HepG2 (cell line): Measurements from ENCODE around the gene ATN1. TPM values are rescaled to one million over a fixed set of nuclear protein-coding genes. Genes with fewer than 3 reads are reported as not detected.

Experiments
- ATAC-seq: fragments of 200-7000 bp; cut with Tn5 transposase; 3 replicates; pipeline ENCODE4 v1.9.1; 2020; ENCODE audit warnings: mild to moderate bottlenecking, moderate library complexity
- BruUV-seq: library from RNA; stranded (reverse); fragments of 400-500 nt; replicated peaks from 2 replicates; lab custom pipeline; 2021; lab: Mats Ljungman, UMichigan
- CTCF ChIA-PET: fragments of 300-600 bp; formaldehyde crosslinking; extraction: SDS; loops from one replicate; lab custom pipeline; 2021; ENCODE audit warnings: low total read pairs, inconsistent platforms, low intra/inter-chr PET ratio; lab: Yijun Ruan, JAX
- POLR2A ChIA-PET: fragments of 350-600 bp; sonication (Branson Sonifier 250); formaldehyde crosslinking; loops from one replicate; lab custom pipeline; 2020; ENCODE audit warnings: antibody characterized with exemption, inconsistent platforms; lab: Yijun Ruan, JAX
- DNase-seq: peaks from one replicate; pipeline ENCODE4 v3.0.0-alpha.2; 2015; ENCODE audit warnings: low spot score
- FAIRE-seq: peaks from 3 replicates; lab custom pipeline; 2011; peaks lifted over from hg19 to GRCh38; lab: Jason Lieb, UNC
- H2AFZ ChIP-seq: one replicate; pipeline ENCODE4 v1.6.1; 2011; ENCODE audit warnings: low read length, inconsistent platforms
- H3K27ac ChIP-seq: fragments of 300-600 bp; 3 replicates; pipeline ENCODE4 v1.8.0; 2011; ENCODE audit warnings: mixed run types, mild to moderate bottlenecking, mixed read lengths, low read length, inconsistent platforms; ENCODE audit not compliant: insufficient read depth; ENCODE audit errors: extremely low read length
- H3K27me3 ChIP-seq, 2 experiments: fragments of 200-600 bp in 1 of 2; 2 replicates in 1 of 2; 3 replicates in 1 of 2; pipeline versions ENCODE4 v1.6.0 to v1.8.0; 2011; ENCODE audit warnings: low read length in 2 of 2, mild to moderate bottlenecking in 2 of 2, moderate library complexity in 2 of 2, inconsistent platforms in 1 of 2; ENCODE audit not compliant: insufficient read depth in 2 of 2, control insufficient read depth in 1 of 2
- H3K36me3 ChIP-seq, 2 experiments: fragments of 200-600 bp in 1 of 2; replicated peaks in 1 of 2; 2 replicates in 1 of 2; 3 replicates in 1 of 2; pipeline versions ENCODE4 v1.5.1 to v1.8.0; 2011; ENCODE audit warnings: low read length in 2 of 2, inconsistent platforms in 1 of 2; ENCODE audit not compliant: insufficient read depth in 2 of 2, control insufficient read depth in 1 of 2
- H3K4me1 ChIP-seq: 2 replicates; pipeline ENCODE4 v1.5.1; 2012; ENCODE audit warnings: low read length, inconsistent platforms; ENCODE audit not compliant: insufficient read depth
- H3K4me2 ChIP-seq: 2 replicates; pipeline ENCODE4 v1.6.0; 2011; ENCODE audit warnings: low read depth, low read length, inconsistent platforms
- H3K4me3 ChIP-seq, 3 experiments: fragments of 200-600 bp in 1 of 3; sonication (generic), shearing (Covaris generic) in 1 of 3; replicated peaks in 1 of 3; 2 replicates each; pipeline ENCODE4 v1.5.1; 2011 to 2016; ENCODE audit warnings: low read length in 3 of 3, inconsistent platforms in 2 of 3, low read depth in 2 of 3, mild to moderate bottlenecking in 2 of 3, control low read depth in 1 of 3, mixed read lengths in 1 of 3; ENCODE audit not compliant: insufficient read depth in 1 of 3
- H3K79me2 ChIP-seq: one replicate; pipeline ENCODE4 v1.6.1; 2011; ENCODE audit warnings: low read length, inconsistent platforms; ENCODE audit not compliant: insufficient read depth
- H3K9ac ChIP-seq: 2 replicates; pipeline ENCODE4 v1.6.0; 2011; ENCODE audit warnings: mild to moderate bottlenecking, low read depth, low read length, inconsistent platforms; ENCODE audit not compliant: insufficient read depth
- H3K9me3 ChIP-seq: 2 replicates; pipeline ENCODE4 v1.5.1; 2012; ENCODE audit warnings: mild to moderate bottlenecking, low read length
- H4K20me1 ChIP-seq: 2 replicates; pipeline ENCODE4 v1.6.0; 2011; ENCODE audit warnings: inconsistent platforms, mild to moderate bottlenecking, low read length, moderate library complexity; ENCODE audit not compliant: insufficient read depth
- HNF1A ChIP-seq, 2 experiments: sonication (generic) in 1 of 2; formaldehyde crosslinking in 1 of 2; IDR thresholded peaks; 2 replicates each; pipeline versions ENCODE4 v1.4.0 to v1.6.1; 2016 to 2020; ENCODE audit warnings: borderline replicate concordance in 1 of 2, low read depth in 1 of 2, mild to moderate bottlenecking in 1 of 2, missing genetic modification reagents in 1 of 2
- IRF1 ChIP-seq: sonication (generic); formaldehyde crosslinking; IDR thresholded peaks from 2 replicates; pipeline ENCODE4 v1.4.0; 2020; ENCODE audit warnings: low read depth, mild to moderate bottlenecking, missing genetic modification reagents
- ISL2 ChIP-seq: sonication (generic); formaldehyde crosslinking; IDR thresholded peaks from 2 replicates; pipeline ENCODE4 v1.5.0; 2020; ENCODE audit warnings: missing genetic modification reagents
- MAFG ChIP-seq: sonication (generic); formaldehyde crosslinking; IDR thresholded peaks from 2 replicates; pipeline ENCODE4 v1.5.1; 2020; ENCODE audit warnings: mild to moderate bottlenecking, missing genetic modification reagents
- MTA3 ChIP-seq: sonication (generic); formaldehyde crosslinking; IDR thresholded peaks from 2 replicates; pipeline ENCODE4 v1.4.0; 2020; ENCODE audit warnings: missing genetic modification reagents
- SNRNP70 ChIP-seq: fragments of 200-400 bp; formaldehyde crosslinking; IDR thresholded peaks from 2 replicates; pipeline ENCODE4 v1.6.1; 2017; ENCODE audit warnings: mild to moderate bottlenecking, low read depth, low read length, moderate library complexity
- ZNF101 ChIP-seq: sonication (generic); formaldehyde crosslinking; IDR thresholded peaks from 2 replicates; pipeline ENCODE4 v1.4.0; 2020; ENCODE audit warnings: mild to moderate bottlenecking, low read depth, missing genetic modification reagents, borderline replicate concordance
- ZNF451 ChIP-seq: sonication (generic); formaldehyde crosslinking; IDR thresholded peaks from 2 replicates; pipeline ENCODE4 v1.5.0; 2020; ENCODE audit warnings: mild to moderate bottlenecking, missing genetic modification reagents
- ZNF629 ChIP-seq: sonication (generic); formaldehyde crosslinking; conservative IDR thresholded peaks from 2 replicates; pipeline ENCODE4 v1.5.0; 2020; ENCODE audit warnings: missing genetic modification reagents
- WGBS: methylation state at CpG from one replicate; pipeline ENCODE4 v1.1.6; 2017; ENCODE audit warnings: low lambda C conversion rate; 5-methylcytosine and 5-hydroxymethylcytosine counted together
- in situ Hi-C: cut with HindIII; loops from 2 replicates; pipeline ENCODE4 v1.10.0; 2017; ENCODE audit warnings: low pct_unique_long_range_greater_than_20kb; ENCODE audit not compliant: extremely low pct_ligation_motif_present
- intact Hi-C: fragments of 100-400 bp; cut with micrococcal nuclease; formaldehyde crosslinking; loops from one replicate; pipeline ENCODE4 v1.10.0; 2022; ENCODE audit not compliant: unreplicated experiment
- polyA plus RNA-seq, 8 experiments: library from polyadenylated mRNA; depleted of rRNA in 3 of 8; stranded (reverse) in 7 of 8; unstranded in 1 of 8; fragments of >200 nt; fragmentation: Illumina TruSeq in 4 of 8; extraction: Trizol in 4 of 8; gene quantifications; 2 replicates each; pipeline versions ENCODE4 v1.2.1 to v1.2.3, GENCODE V29; 2011 to 2016; ENCODE audit warnings: low read depth in 4 of 8, missing spikeins in 1 of 8, mixed read lengths in 1 of 8; ENCODE audit not compliant: insufficient read depth in 1 of 8
- total RNA-seq, 5 experiments: library from RNA; depleted of rRNA; stranded (reverse); fragments of >200 nt; fragmentation: Illumina TruSeq; extraction: Trizol; gene quantifications; 2 replicates each; pipeline ENCODE4 v1.2.3, GENCODE V29; 2016; ENCODE audit warnings: low read depth in 1 of 5

ATN1 gene
- total and polyA plus RNA-seq, 2 of the 13 experiments (the other 11 are each of a cell fraction or from before 2014, with no cell fraction given) = 2.1 to 8.6 TPM

DNA sequence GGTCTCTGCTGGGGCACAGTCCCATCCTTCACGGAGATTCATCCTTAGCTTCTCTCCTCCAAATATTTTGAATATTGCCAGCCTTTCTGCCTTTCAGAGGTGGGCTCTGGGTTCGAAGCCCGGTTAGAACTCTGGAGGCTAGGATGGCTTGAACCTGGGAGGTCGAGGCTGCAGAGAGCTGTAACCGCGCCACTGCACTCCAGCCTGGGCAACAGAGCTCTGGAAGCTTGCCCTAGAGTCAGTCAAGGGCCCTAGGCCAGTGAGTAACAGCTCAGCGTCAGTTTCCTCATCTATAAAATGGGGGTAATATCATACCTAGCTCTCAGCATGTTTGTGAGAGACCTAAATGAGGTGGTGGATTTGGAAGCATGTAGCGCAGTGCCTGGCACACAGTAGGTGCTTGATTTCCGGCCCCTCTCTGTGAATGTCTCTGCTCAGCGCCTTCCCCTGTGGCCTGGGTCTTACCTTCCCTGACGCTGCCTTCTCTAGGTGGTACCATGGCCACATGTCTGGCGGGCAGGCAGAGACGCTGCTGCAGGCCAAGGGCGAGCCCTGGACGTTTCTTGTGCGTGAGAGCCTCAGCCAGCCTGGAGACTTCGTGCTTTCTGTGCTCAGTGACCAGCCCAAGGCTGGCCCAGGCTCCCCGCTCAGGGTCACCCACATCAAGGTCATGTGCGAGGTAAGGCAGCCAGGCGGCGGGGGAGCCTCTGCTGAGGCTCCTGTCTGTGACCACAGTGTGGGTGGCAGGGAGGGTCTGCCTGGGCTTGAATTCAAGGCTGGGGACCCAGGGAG, 26.8 kb downstream of the ATN1 start:
- CTCF ChIA-PET = no interaction called here
- peak; percentile 17; the same call in 1 of the 3 replicates for ATAC-seq
- H3K36me3 ChIP-seq = no peaks in the 10 kb centered on the region; a peak in 1 of 5 replicates
- DNase-seq = no peak
- in situ Hi-C loops (no loop called here), intact Hi-C loops (no loop called here)
- H3K4me1 ChIP-seq = peaks cover 5% of the 10 kb centered on the region; the same call in 1 of the 2 replicates
- H3K27ac ChIP-seq = no peak overlapping the region
- no TSS peak for BruUV-seq
- POLR2A ChIA-PET = interaction anchor here (0.7 to 1.2 kb wide), 2 partner anchors 8 to 11 kb away, joined by 4 to 5 read pairs; partner anchors contain the start of genes C12orf57 and RNU7-1
- WGBS = 81% methylated on average over 11 of the region's 21 CpGs
- H2AFZ ChIP-seq = no peak overlapping the region
- no peaks in the 10 kb centered on the region for H3K79me2 ChIP-seq
- H3K9me3 ChIP-seq = no peaks in the 10 kb centered on the region
- FAIRE-seq = no peak
- H3K27me3 ChIP-seq = no peaks in the 10 kb centered on the region
- no peaks in the 10 kb centered on the region for H4K20me1 ChIP-seq
- H3K4me2 ChIP-seq = no peak overlapping the region
- TF ChIP-seq ISL2 (CRISPR knock-in tag) (no peak), ZNF629 (CRISPR knock-in tag) (0 out of 2 replicates have a peak, but pooled peaks have one; percentile 16)
- no peak overlapping the region for H3K9ac ChIP-seq
- no peak overlapping the region for H3K4me3 ChIP-seq

DNA sequence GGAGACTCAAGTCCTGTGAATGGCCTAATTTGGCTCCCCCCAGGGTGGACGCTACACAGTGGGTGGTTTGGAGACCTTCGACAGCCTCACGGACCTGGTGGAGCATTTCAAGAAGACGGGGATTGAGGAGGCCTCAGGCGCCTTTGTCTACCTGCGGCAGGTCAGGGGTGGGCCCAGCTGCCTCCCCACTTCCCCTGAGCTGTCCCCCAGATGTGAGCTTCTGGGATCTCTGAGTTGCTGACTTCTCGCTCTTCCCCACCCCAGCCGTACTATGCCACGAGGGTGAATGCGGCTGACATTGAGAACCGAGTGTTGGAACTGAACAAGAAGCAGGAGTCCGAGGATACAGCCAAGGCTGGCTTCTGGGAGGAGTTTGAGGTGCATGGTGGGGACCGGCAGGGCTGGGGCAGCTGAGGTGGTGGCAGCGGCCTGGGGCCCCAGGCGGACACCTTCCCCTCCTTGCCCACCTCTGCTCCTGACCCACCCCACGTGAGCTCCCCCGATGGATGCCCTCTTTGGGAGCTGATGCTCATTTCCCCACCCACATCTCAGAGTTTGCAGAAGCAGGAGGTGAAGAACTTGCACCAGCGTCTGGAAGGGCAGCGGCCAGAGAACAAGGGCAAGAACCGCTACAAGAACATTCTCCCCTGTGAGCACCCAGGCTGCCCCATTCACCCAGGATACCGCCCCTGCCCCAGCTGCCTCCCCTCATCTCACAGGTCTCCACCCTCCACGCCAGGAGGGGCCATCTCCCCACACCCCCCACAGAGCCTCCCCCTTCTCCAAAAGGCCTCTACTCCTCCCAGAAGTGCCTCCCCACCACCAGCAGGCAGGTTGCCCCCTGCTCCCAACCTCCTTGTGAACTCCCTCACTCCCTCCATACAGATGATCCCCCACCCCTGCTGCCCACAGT, 27.6 kb downstream of the ATN1 start:
- CTCF ChIA-PET = no interaction called here
- no peaks in the 10 kb centered on the region; a peak in 1 of 5 replicates for H3K36me3 ChIP-seq
- no peak overlapping the region for H3K27ac ChIP-seq
- no peaks in the 10 kb centered on the region for H3K27me3 ChIP-seq
- ATAC-seq (no peak), DNase-seq (no peak), FAIRE-seq (no peak)
- H3K4me1 ChIP-seq = peaks cover 5% of the 10 kb centered on the region; the same call in 1 of the 2 replicates
- H4K20me1 ChIP-seq = no peaks in the 10 kb centered on the region
- POLR2A ChIA-PET = interaction anchor here (0.7 to 1.3 kb wide), 2 partner anchors 14 to 15 kb away, joined by 3 to 4 read pairs; partner anchors contain the start of genes EMG1 and PHB2
- in situ Hi-C loops (no loop called here), intact Hi-C loops (no loop called here)
- no peaks in the 10 kb centered on the region for H3K79me2 ChIP-seq
- H2AFZ ChIP-seq = no peak overlapping the region
- 92% methylated on average over 15 of the region's 22 CpGs for WGBS
- no peaks in the 10 kb centered on the region for H3K9me3 ChIP-seq
- H3K4me3 ChIP-seq = no peak overlapping the region
- H3K4me2 ChIP-seq = no peak overlapping the region
- no peak overlapping the region for H3K9ac ChIP-seq
- BruUV-seq = no TSS peak
- TF ChIP-seq MTA3 (CRISPR knock-in tag) = no peak
- TF ChIP-seq ZNF101 (CRISPR knock-in tag) = no peak
- TF ChIP-seq IRF1 (CRISPR knock-in tag) = no peak
- no peak for TF ChIP-seq HNF1A (IDR thresholded peaks at IDR 0.05; ENCODE audit: low read depth)
- no peak for TF ChIP-seq HNF1A (CRISPR knock-in tag; IDR thresholded peaks at IDR 0.05; ENCODE audit: borderline replicate concordance)
- TF ChIP-seq ZNF451 (CRISPR knock-in tag) = no peak
- TF ChIP-seq SNRNP70 = no peak
- TF ChIP-seq MAFG (CRISPR knock-in tag) = no peak
